Lower leg skin (tissue), 4 donors: ENCODE data around the gene TMEM231. TPM values are rescaled to one million over a fixed set of nuclear protein-coding genes. Genes with fewer than 3 reads are reported as not detected.
"Not testable (repeated sequence)": the region's sequence is repeated elsewhere in the genome, so short reads cannot be mapped to it uniquely, and the experiment has no call there.

Experiments
- DNase-seq, 2 donors: peaks; one replicate each; pipeline ENCODE4 v3.0.0-alpha.2; 2019; ENCODE audit warnings: low spot score in 2 of 2
- H3K4me3 ChIP-seq: fragments of 200-600 bp; sonication (generic); 2 replicates; pipeline ENCODE4 v1.5.1; 2017; ENCODE audit warnings: mild to moderate bottlenecking, low read depth; ENCODE audit not compliant: poor library complexity, severe bottlenecking
- POLR2A ChIP-seq, 2 donors: fragments of 450-650 bp; IDR thresholded peaks; one replicate each; pipeline ENCODE4 v1.6.1; 2016 to 2017; ENCODE audit warnings: antibody characterized with exemption in 2 of 2, mild to moderate bottlenecking in 1 of 2, moderate library complexity in 1 of 2
- WGBS, 2 donors: methylation state at CpG; one replicate each; pipeline ENCODE4 v1.1.5; 2018; 5-methylcytosine and 5-hydroxymethylcytosine counted together
- intact Hi-C: fragments of 100-400 bp; cut with DNase I; formaldehyde crosslinking; loops from one replicate; pipeline ENCODE4 v1.15.0; 2023; ENCODE audit warnings: low total_unique reads
- total RNA-seq, 4 donors: library from RNA; depleted of rRNA; stranded (reverse); fragments of >200 nt; gene quantifications; one replicate each; pipeline ENCODE4 v1.1.0, GENCODE V29; 2016
- TF ChIP-seq, protein P1 (sequence below), 3 donors: fragments of 450-650 bp; IDR thresholded peaks; one replicate each; pipeline ENCODE4 v1.5.1; 2016; ENCODE audit warnings: antibody characterized with exemption in 3 of 3, mild to moderate bottlenecking in 3 of 3, moderate library complexity in 2 of 3

Gene TMEM231
- total RNA-seq, 4 donors from 2014 or later = 2.6 to 12.8 (median 6.7) TPM

DNA sequence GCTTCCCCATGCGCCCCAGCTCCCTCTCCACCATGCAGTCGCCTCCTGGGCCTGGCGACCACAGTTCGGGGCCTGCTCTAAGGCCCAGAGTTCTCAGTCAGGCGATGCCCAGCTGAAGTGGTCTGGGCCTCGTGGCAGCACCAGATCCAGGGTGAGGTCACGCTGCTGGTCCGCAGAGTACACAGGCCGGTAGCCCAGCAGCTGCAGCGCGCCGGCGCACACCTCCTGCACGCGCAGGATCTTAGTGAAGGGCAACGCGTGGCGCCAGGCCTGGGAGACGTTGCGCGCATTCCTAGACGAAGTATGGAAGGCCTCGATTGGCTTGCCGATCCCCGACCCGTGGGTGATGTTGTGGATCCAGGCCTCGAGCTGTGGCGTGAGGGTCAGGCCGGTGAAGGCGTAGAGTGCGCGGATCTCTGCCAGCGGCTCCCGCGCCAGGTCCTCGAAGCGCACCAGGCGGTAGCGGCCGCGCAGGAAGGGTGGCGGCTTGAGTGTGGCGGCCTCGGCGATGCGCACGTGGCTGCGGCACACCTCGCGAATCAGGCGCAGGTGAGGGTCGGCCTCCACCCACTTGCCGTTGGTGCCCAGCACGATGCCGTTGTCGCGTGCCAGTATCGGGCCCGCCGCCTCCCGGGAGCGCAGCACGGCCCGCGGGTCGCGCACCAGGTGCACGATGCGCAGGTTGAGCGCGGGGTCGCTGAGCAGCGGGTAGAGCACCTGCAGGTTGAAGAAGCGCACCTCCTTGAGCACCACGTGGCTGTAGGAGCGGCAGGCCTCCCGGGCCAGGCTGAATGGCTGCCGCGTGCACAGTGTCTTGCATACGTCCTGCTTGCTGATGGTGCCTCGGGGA is 26.8 kb downstream of the TMEM231 start:
- no peak for TF ChIP-seq POLR2A (IDR thresholded peaks at IDR 0.05)
- TF ChIP-seq, protein P1, sequence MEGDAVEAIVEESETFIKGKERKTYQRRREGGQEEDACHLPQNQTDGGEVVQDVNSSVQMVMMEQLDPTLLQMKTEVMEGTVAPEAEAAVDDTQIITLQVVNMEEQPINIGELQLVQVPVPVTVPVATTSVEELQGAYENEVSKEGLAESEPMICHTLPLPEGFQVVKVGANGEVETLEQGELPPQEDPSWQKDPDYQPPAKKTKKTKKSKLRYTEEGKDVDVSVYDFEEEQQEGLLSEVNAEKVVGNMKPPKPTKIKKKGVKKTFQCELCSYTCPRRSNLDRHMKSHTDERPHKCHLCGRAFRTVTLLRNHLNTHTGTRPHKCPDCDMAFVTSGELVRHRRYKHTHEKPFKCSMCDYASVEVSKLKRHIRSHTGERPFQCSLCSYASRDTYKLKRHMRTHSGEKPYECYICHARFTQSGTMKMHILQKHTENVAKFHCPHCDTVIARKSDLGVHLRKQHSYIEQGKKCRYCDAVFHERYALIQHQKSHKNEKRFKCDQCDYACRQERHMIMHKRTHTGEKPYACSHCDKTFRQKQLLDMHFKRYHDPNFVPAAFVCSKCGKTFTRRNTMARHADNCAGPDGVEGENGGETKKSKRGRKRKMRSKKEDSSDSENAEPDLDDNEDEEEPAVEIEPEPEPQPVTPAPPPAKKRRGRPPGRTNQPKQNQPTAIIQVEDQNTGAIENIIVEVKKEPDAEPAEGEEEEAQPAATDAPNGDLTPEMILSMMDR (IDR thresholded peaks at IDR 0.05) = no peak
- 94 to 96% methylated on average over 65 to 78 of the region's 81 CpGs for WGBS, 2 donors
- intact Hi-C loops = no loop called here
- no peak for DNase-seq
- H3K4me3 ChIP-seq = no peak overlapping the region

DNA sequence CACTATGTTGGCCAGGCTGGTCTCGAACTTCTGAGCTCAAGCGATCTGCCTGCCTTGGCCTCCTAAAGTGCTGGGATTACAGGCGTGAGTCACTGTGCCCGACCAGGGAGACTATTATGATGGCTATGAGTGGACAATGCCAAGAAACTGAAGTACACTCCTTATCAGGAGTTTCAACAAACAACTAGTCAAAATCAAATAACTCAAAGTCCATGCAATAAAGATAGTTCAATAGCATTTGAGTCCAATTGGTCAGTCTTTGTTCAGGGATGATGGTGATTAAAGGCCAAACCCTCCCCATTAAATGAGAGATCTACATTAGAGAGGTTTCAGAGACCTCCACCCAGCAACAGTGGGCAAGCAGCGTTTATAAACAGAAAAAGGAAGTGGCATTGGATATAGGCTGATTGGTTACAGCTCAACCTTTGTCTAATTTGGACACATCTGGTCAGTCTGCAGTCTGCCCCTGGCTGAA is 28.2 kb downstream of the TMEM231 start:
- DNase-seq = no peak
- H3K4me3 ChIP-seq = no peak overlapping the region
- WGBS, 2 donors = 68 to 91% methylated on average over 5 of the region's 5 CpGs
- TF ChIP-seq, protein P1 (IDR thresholded peaks at IDR 0.05) = no peak
- TF ChIP-seq POLR2A (IDR thresholded peaks at IDR 0.05) = no peak
- intact Hi-C loops = no loop called here

DNA sequence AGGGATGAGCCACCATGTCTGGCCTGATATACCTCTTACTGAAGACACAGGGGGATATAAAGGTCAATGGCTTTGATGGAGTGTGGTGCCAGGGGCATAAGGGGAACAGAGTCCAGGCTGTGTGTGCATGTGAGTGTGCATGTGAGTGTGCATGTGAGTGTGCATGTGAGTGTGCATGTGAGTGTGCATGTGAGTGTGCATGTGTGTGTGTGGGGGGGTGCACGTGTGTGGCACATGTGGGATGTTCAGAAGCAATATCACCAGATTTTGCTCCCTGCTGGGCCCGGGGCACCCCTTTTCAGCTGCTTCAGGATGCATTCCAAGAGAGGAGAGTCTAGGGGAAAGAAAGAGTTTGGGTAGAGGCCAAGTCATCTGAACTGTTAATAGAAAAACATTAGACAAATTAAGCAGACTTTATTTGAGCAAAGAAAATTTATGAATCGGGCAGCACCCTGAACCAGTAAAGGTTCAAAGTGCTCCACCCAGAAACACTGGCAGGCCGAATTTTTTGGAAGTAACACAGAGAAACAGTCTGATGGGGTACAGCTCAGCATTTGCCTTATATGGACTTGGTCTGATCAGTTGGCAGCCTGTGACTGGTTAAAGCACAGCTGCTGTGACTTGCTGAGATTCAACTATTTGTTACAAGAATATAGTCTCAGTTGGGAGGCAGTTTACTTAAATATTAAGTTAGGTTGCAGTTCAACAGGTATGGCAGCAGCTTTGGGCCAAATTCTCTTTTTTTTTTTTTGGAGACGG is 29.8 kb downstream of the TMEM231 start:
- intact Hi-C loops = no loop called here
- DNase-seq = no peak
- WGBS, 2 donors = 66 to 81% methylated on average over 5 of the region's 5 CpGs
- TF ChIP-seq, protein P1 (IDR thresholded peaks at IDR 0.05) = no peak
- TF ChIP-seq POLR2A (IDR thresholded peaks at IDR 0.05) = no peak
- no peak overlapping the region for H3K4me3 ChIP-seq

DNA sequence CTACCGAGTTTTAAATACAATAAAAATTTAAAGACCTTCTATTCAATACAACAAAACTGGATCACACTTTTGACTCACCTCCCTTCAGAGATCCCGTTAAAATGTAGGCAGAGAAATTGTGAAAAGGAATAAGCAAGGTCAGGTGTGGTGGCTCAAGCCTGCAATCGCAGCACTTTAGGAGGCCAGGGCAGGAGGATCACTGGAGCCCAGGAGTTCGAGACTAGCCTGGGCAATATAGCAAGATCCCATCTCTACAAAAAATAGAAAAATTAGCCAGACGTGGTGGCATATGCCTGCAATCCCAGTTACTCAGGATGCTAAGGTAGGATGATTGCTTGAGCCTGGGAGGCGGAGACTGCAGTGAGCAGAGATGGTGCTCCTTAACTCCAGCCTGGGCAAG is 36.9 kb downstream of the TMEM231 start:
- no peak for DNase-seq
- no peak overlapping the region for H3K4me3 ChIP-seq
- 91 to 92% methylated on average over 6 of the region's 6 CpGs for WGBS, 2 donors
- intact Hi-C loops = no loop called here
- no peak for TF ChIP-seq POLR2A (IDR thresholded peaks at IDR 0.05)
- TF ChIP-seq, protein P1 (IDR thresholded peaks at IDR 0.05) = no peak

DNA sequence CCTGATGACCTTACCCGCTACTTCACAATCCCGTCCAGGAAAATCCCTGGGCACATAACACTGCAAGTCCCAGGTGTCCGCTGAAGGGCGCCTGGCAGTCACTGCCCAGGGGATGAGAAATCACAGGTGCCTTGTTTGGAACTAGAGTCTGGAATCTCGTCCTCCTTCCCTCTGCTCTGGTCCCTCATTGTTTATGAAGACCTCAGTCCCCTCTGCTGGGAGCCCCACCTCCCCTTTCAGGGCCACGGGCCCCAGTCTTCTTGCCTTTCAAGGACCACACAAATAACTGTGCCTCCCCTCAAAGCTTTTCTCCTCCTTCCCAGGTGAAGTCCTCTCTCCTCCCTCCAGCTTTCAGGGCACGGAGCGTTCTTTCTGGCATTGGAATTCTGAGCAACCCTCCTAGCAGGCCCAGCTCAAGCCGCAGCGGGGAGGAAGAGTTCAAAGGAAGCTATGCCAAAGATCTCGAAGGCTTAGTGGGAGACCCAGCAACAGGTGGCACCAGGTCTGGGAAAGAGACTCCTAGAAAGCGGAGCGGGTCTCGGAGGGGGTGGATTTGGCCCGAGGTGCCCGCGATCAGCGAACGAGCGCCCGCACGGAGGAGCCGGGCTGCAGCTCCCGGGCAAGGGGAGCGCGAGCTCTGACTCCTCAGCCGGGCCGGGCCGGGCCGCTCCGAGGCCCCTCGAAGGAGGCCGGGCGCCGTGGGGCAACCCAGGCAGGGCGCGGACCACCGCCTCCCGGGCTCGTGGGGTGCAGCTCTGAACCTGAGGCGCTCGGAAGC is 39.7 kb downstream of the TMEM231 start:
- 9 to 15% methylated on average over 24 to 41 of the region's 42 CpGs for WGBS, 2 donors
- intact Hi-C loops, DNase-seq: not testable (repeated sequence)
- H3K4me3 ChIP-seq = peak overlapping the region; percentile 92
